ENCODE data around the gene C3.

- TF ChIP-seq CTCF (conservative IDR thresholded peaks at IDR 0.05; ENCODE audit: low read depth in 2 of 2) (no peak), EZH2 (IDR thresholded peaks at IDR 0.05; ENCODE audit: low read depth, unreplicated experiment) (no peak), POLR2AphosphoS5 (IDR thresholded peaks at IDR 0.05; ENCODE audit: low read depth) (no peak), ZNF331 (CRISPR knock-in tag; IDR thresholded peaks at IDR 0.05; ENCODE audit: low read depth) (no peak), CREB1 (CRISPR knock-in tag; IDR thresholded peaks at IDR 0.05; ENCODE audit: low read depth) (no peak), JUNB (IDR thresholded peaks at IDR 0.05; ENCODE audit: unreplicated experiment) (no peak), STAT1 (IDR thresholded peaks at IDR 0.05; ENCODE audit: unreplicated experiment) (no peak), ETS1 (IDR thresholded peaks at IDR 0.05) (no peak), EZH2phosphoT487 (IDR thresholded peaks at IDR 0.05; ENCODE audit: unreplicated experiment) (no peak), NANOG (IDR thresholded peaks at IDR 0.05; ENCODE audit: borderline replicate concordance) (no peak), ZNF462 (CRISPR knock-in tag; IDR thresholded peaks at IDR 0.05) (no peak), ZNF114 (CRISPR knock-in tag; IDR thresholded peaks at IDR 0.05) (no peak)
- TF ChIP-seq, protein P1, sequence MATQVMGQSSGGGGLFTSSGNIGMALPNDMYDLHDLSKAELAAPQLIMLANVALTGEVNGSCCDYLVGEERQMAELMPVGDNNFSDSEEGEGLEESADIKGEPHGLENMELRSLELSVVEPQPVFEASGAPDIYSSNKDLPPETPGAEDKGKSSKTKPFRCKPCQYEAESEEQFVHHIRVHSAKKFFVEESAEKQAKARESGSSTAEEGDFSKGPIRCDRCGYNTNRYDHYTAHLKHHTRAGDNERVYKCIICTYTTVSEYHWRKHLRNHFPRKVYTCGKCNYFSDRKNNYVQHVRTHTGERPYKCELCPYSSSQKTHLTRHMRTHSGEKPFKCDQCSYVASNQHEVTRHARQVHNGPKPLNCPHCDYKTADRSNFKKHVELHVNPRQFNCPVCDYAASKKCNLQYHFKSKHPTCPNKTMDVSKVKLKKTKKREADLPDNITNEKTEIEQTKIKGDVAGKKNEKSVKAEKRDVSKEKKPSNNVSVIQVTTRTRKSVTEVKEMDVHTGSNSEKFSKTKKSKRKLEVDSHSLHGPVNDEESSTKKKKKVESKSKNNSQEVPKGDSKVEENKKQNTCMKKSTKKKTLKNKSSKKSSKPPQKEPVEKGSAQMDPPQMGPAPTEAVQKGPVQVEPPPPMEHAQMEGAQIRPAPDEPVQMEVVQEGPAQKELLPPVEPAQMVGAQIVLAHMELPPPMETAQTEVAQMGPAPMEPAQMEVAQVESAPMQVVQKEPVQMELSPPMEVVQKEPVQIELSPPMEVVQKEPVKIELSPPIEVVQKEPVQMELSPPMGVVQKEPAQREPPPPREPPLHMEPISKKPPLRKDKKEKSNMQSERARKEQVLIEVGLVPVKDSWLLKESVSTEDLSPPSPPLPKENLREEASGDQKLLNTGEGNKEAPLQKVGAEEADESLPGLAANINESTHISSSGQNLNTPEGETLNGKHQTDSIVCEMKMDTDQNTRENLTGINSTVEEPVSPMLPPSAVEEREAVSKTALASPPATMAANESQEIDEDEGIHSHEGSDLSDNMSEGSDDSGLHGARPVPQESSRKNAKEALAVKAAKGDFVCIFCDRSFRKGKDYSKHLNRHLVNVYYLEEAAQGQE (IDR thresholded peaks at IDR 0.05; ENCODE audit: unreplicated experiment) = no peak
These were observed 37.8 kb downstream of the C3 start for GRCh38 chr19:6682607-6683128.

Measured in GM23338 (cell line).